Mesothelial cell of epicardium (in vitro differentiated cells): Measurements from ENCODE around the gene TCF3. TPM values are rescaled to one million over a fixed set of nuclear protein-coding genes. Genes with fewer than 3 reads are reported as not detected.
A peak's percentile ranks its signal among the peaks of the same experiment; 100 is the strongest.

ENCODE experiments used
- DNase-seq, 2 experiments: peaks; one replicate each; pipeline ENCODE4 v3.0.0; 2021; ENCODE audit warnings: low spot score in 2 of 2; ENCODE audit not compliant: unreplicated experiment in 2 of 2
- H3K27ac Mint-ChIP-seq: 2 replicates; pipeline ENCODE4 v1.8.0; 2021; ENCODE audit warnings: mixed read lengths
- H3K27me3 Mint-ChIP-seq: 2 replicates; pipeline ENCODE4 v1.8.0; 2021; ENCODE audit warnings: low read depth, mixed read lengths
- H3K36me3 Mint-ChIP-seq: 2 replicates; pipeline ENCODE4 v1.8.0; 2021; ENCODE audit warnings: mixed read lengths
- H3K4me1 Mint-ChIP-seq: 2 replicates; pipeline ENCODE4 v1.8.0; 2021; ENCODE audit warnings: mixed read lengths
- H3K4me3 Mint-ChIP-seq: 2 replicates; pipeline ENCODE4 v1.8.0; 2021; ENCODE audit warnings: mild to moderate bottlenecking, moderate library complexity, mixed read lengths
- H3K9me3 Mint-ChIP-seq: 2 replicates; pipeline ENCODE4 v1.8.0; 2021; ENCODE audit warnings: mixed read lengths
- total RNA-seq: library from RNA; stranded (reverse); gene quantifications from 3 replicates; pipeline ENCODE4 v1.2.1, GENCODE V29; 2021
- TF ChIP-seq, protein P1 (sequence below): fragments of 200-600 bp; sonication (generic); IDR thresholded peaks from one replicate; pipeline ENCODE4 v1.5.0; 2021; ENCODE audit warnings: antibody characterized with exemption; ENCODE audit not compliant: unreplicated experiment

TCF3 gene
- total RNA-seq, 1 donor from 2014 or later, result 227 TPM

GRCh38 chr19:1574354-1575136, 77.9 kb downstream of the TCF3 start:
- no peak overlapping the region for H3K4me3 Mint-ChIP-seq
- no peaks in the 10 kb centered on the region for H3K9me3 Mint-ChIP-seq
- H3K36me3 Mint-ChIP-seq, result peaks cover 2% of the 10 kb centered on the region
- TF ChIP-seq, protein P1, sequence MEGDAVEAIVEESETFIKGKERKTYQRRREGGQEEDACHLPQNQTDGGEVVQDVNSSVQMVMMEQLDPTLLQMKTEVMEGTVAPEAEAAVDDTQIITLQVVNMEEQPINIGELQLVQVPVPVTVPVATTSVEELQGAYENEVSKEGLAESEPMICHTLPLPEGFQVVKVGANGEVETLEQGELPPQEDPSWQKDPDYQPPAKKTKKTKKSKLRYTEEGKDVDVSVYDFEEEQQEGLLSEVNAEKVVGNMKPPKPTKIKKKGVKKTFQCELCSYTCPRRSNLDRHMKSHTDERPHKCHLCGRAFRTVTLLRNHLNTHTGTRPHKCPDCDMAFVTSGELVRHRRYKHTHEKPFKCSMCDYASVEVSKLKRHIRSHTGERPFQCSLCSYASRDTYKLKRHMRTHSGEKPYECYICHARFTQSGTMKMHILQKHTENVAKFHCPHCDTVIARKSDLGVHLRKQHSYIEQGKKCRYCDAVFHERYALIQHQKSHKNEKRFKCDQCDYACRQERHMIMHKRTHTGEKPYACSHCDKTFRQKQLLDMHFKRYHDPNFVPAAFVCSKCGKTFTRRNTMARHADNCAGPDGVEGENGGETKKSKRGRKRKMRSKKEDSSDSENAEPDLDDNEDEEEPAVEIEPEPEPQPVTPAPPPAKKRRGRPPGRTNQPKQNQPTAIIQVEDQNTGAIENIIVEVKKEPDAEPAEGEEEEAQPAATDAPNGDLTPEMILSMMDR, result no peak
- DNase-seq, result no peak
- peaks cover 9% of the 10 kb centered on the region for H3K27me3 Mint-ChIP-seq
- no peaks in the 10 kb centered on the region for H3K4me1 Mint-ChIP-seq
- H3K27ac Mint-ChIP-seq, result no peak overlapping the region

DNA sequence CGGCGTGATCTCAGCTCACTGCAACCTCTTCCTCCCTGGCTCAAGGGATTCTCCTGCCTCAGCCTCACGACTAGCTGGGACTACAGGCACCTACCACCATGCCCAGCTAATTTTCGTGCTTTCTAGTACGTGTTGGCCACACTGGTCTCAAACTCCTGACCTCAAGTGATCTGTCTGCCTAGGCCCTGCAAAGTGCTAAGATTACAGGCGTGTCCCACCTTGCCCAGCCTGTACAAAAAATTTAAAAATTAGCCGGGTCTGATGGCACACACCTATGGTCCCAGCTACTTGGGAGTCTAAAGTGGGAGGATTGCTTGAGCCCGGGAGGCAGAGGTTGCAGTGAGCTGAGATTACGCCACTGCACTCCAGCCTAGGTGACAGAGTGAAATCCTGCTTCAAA, 79.6 kb downstream of the TCF3 start:
- no peak for DNase-seq
- TF ChIP-seq, protein P1, result no peak
- Mint-ChIP-seq H3K27ac (no peak overlapping the region), H3K4me3 (no peak overlapping the region), H3K27me3 (peaks cover 9% of the 10 kb centered on the region), H3K4me1 (no peaks in the 10 kb centered on the region), H3K36me3 (no peaks in the 10 kb centered on the region), H3K9me3 (no peaks in the 10 kb centered on the region)

DNA sequence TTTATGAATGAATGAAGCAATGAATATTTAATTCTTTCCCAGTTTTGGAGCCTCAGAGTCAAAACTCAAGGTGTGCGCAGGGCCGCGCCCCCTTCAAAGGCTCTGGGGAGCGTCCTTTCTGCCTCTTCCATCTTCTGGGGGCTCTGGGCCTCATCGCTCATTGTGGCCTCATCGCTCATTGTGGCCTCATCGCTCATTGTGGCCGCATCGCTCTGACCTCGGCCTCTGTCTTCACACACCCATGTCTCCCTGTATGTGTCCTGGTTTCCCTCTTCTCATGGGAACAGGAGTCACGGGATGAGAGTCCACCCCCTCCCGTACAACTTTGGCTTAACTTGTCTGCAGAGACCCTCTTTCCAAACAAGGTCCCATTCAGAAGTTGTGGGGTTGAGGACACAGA, 81.1 kb downstream of the TCF3 start:
- H3K27ac Mint-ChIP-seq, result no peak overlapping the region
- no peaks in the 10 kb centered on the region for H3K4me1 Mint-ChIP-seq
- DNase-seq, result no peak
- H3K36me3 Mint-ChIP-seq, result no peaks in the 10 kb centered on the region
- no peak overlapping the region for H3K4me3 Mint-ChIP-seq
- H3K27me3 Mint-ChIP-seq, result peaks cover 9% of the 10 kb centered on the region
- H3K9me3 Mint-ChIP-seq, result no peaks in the 10 kb centered on the region
- TF ChIP-seq, protein P1, result no peak

DNA sequence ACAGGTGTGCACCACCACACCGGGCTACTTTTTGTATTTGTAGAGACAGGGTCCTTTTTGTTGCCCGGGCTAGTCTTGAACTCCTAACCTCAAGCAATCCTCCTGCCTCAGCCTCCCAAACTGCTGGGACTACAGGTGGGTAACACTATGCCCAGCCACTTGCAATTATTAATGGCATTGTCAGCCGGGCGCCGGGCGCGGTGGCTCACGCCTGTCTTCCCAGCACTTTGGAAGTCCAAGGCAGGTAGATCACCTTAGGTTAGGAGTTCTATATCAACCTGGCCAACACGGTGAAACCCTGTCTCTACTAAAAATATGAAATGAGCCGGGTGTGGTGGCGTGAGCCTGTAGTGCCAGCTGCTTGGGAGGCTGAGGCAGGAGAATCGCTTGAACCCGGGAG, 81.6 kb downstream of the TCF3 start:
- peaks cover 9% of the 10 kb centered on the region for H3K27me3 Mint-ChIP-seq
- H3K9me3 Mint-ChIP-seq, result no peaks in the 10 kb centered on the region
- H3K4me3 Mint-ChIP-seq, result no peak overlapping the region
- TF ChIP-seq, protein P1, result no peak
- no peak for DNase-seq
- H3K4me1 Mint-ChIP-seq, result no peaks in the 10 kb centered on the region
- H3K36me3 Mint-ChIP-seq, result no peaks in the 10 kb centered on the region
- H3K27ac Mint-ChIP-seq, result no peak overlapping the region

DNA sequence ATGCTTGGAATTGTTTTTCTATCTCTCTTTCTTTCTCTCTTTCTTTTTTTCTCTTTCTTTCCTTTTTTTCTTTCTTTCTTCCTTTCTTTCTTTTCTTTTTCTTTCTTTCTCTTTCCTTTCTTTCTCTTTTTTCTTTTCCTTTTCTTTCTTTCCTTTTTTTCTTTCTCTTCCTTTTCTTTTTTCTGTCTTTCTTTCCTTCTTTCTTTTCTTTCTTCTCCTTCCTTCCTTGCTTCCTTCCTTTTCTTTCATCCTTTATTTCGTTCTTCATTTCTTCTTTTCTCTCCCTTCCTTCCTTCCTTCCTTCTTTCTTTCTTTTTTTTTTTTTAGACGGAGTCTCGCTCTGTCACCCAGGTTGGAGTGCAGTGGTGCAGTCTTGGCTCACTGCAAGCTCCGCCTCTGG, 82.4 kb downstream of the TCF3 start:
- Mint-ChIP-seq H3K4me1 (peaks cover 4% of the 10 kb centered on the region), H3K27ac (peak overlapping the region; percentile 27), H3K4me3 (peak overlapping the region; percentile 55), H3K27me3 (peaks cover 9% of the 10 kb centered on the region), H3K36me3 (no peaks in the 10 kb centered on the region), H3K9me3 (no peaks in the 10 kb centered on the region)
- DNase-seq, result no peak
- TF ChIP-seq, protein P1, result no peak
